Thymus (tissue), 2 donors: Measurements from ENCODE around the gene RPS6KB2. TPM values are rescaled to one million over a fixed set of nuclear protein-coding genes. Genes with fewer than 3 reads are reported as not detected.

Experiments
- polyA plus RNA-seq: library from polyadenylated mRNA; stranded (reverse); fragments of 200-250 nt; gene quantifications from one replicate; pipeline ENCODE4 v1.2.3, GENCODE V29; 2013
- total RNA-seq: library from RNA; stranded (reverse); fragments of 120-200 nt; gene quantifications from one replicate; pipeline ENCODE4 v1.2.4, GENCODE V29; 2013
- donor health status: healthy.

Gene RPS6KB2
- total and polyA plus RNA-seq, 2 donors: 50.1 to 76.8 TPM

Other genes with a start within 250 kb of the RPS6KB2 start
- 89.5 TPM for gene GRK2, start 162.0 kb upstream of the RPS6KB2 start, total RNA-seq
- 158 TPM for gene GRK2, start 162.0 kb upstream of the RPS6KB2 start, polyA plus RNA-seq
- 32.1 TPM for gene ANKRD13D, start 139.2 kb upstream of the RPS6KB2 start, total RNA-seq
- gene ANKRD13D, start 139.2 kb upstream of the RPS6KB2 start, polyA plus RNA-seq: 99.1 TPM
- gene SSH3, start 125.0 kb upstream of the RPS6KB2 start, total RNA-seq: 1.8 TPM
- 11.8 TPM for gene SSH3, start 125.0 kb upstream of the RPS6KB2 start, polyA plus RNA-seq
- 70.0 TPM for gene POLD4, start 74.9 kb upstream of the RPS6KB2 start, total RNA-seq
- gene POLD4, start 74.9 kb upstream of the RPS6KB2 start, polyA plus RNA-seq: 143 TPM
- gene CLCF1, start 54.9 kb upstream of the RPS6KB2 start, total RNA-seq: 0.19 TPM
- 2.0 TPM for gene CLCF1, start 54.9 kb upstream of the RPS6KB2 start, polyA plus RNA-seq
- 9.5 TPM for gene RAD9A, start 36.5 kb upstream of the RPS6KB2 start, total RNA-seq
- 35.2 TPM for gene RAD9A, start 36.5 kb upstream of the RPS6KB2 start, polyA plus RNA-seq
- 207 TPM for gene PPP1CA, start 26.6 kb upstream of the RPS6KB2 start, total RNA-seq
- gene PPP1CA, start 26.6 kb upstream of the RPS6KB2 start, polyA plus RNA-seq: 141 TPM
- 172 TPM for gene TBC1D10C, start 24.4 kb upstream of the RPS6KB2 start, total RNA-seq
- 318 TPM for gene TBC1D10C, start 24.4 kb upstream of the RPS6KB2 start, polyA plus RNA-seq
- gene CARNS1, start 12.8 kb upstream of the RPS6KB2 start, total RNA-seq: 0.57 TPM
- 1.7 TPM for gene CARNS1, start 12.8 kb upstream of the RPS6KB2 start, polyA plus RNA-seq
- gene PTPRCAP, start 9.2 kb downstream of the RPS6KB2 start, total RNA-seq: 198 TPM
- gene PTPRCAP, start 9.2 kb downstream of the RPS6KB2 start, polyA plus RNA-seq: 151 TPM
- 45.6 TPM for gene CORO1B, start 15.0 kb downstream of the RPS6KB2 start, total RNA-seq
- gene CORO1B, start 15.0 kb downstream of the RPS6KB2 start, polyA plus RNA-seq: 32.3 TPM
- gene GPR152, start 24.2 kb downstream of the RPS6KB2 start, total RNA-seq: not detected
- gene GPR152, start 24.2 kb downstream of the RPS6KB2 start, polyA plus RNA-seq: not detected
- 0.52 TPM for gene CABP4, start 26.9 kb downstream of the RPS6KB2 start, total RNA-seq
- gene CABP4, start 26.9 kb downstream of the RPS6KB2 start, polyA plus RNA-seq: 1.6 TPM
- 17.3 TPM for gene TMEM134, start 40.8 kb downstream of the RPS6KB2 start, total RNA-seq
- gene TMEM134, start 40.8 kb downstream of the RPS6KB2 start, polyA plus RNA-seq: 96.3 TPM
- 111 TPM for gene AIP, start 54.5 kb downstream of the RPS6KB2 start, total RNA-seq
- 96.4 TPM for gene AIP, start 54.5 kb downstream of the RPS6KB2 start, polyA plus RNA-seq
- 21.6 TPM for gene PITPNM1, start 76.9 kb downstream of the RPS6KB2 start, total RNA-seq
- gene PITPNM1, start 76.9 kb downstream of the RPS6KB2 start, polyA plus RNA-seq: 57.2 TPM
- gene CDK2AP2, start 79.7 kb downstream of the RPS6KB2 start, total RNA-seq: 31.4 TPM
- 51.2 TPM for gene CDK2AP2, start 79.7 kb downstream of the RPS6KB2 start, polyA plus RNA-seq
- gene CABP2, start 95.0 kb downstream of the RPS6KB2 start, total RNA-seq: 0.05 TPM
- gene CABP2, start 95.0 kb downstream of the RPS6KB2 start, polyA plus RNA-seq: 0.14 TPM
- 389 TPM for gene GSTP1, start 155.3 kb downstream of the RPS6KB2 start, total RNA-seq
- 630 TPM for gene GSTP1, start 155.3 kb downstream of the RPS6KB2 start, polyA plus RNA-seq
- gene NDUFV1, start 178.4 kb downstream of the RPS6KB2 start, total RNA-seq: 126 TPM
- 207 TPM for gene NDUFV1, start 178.4 kb downstream of the RPS6KB2 start, polyA plus RNA-seq
- 5.8 TPM for gene NUDT8, start 201.4 kb downstream of the RPS6KB2 start, total RNA-seq
- 4.7 TPM for gene NUDT8, start 201.4 kb downstream of the RPS6KB2 start, polyA plus RNA-seq
- gene TBX10, start 211.3 kb downstream of the RPS6KB2 start, total RNA-seq: 0.05 TPM
- 0.09 TPM for gene TBX10, start 211.3 kb downstream of the RPS6KB2 start, polyA plus RNA-seq
- 1.9 TPM for gene ACY3, start 222.2 kb downstream of the RPS6KB2 start, total RNA-seq
- gene ACY3, start 222.2 kb downstream of the RPS6KB2 start, polyA plus RNA-seq: 1.6 TPM
- gene ALDH3B2, start 246.1 kb downstream of the RPS6KB2 start, total RNA-seq: 0.57 TPM
- 11.1 TPM for gene ALDH3B2, start 246.1 kb downstream of the RPS6KB2 start, polyA plus RNA-seq